Thyroid gland (tissue), 4 donors: ENCODE data around the gene PEPD.

ENCODE experiments used
- POLR2A ChIP-seq, 2 donors: fragments of 450-650 bp; IDR thresholded peaks; one replicate each; pipeline ENCODE4 v1.6.1; 2017; ENCODE audit warnings: antibody characterized with exemption in 2 of 2, mild to moderate bottlenecking in 2 of 2, moderate library complexity in 1 of 2
- TF ChIP-seq, protein P1 (sequence below), 6 experiments: fragments of 200-600 bp in 3 of 6; fragments of 450-650 bp in 3 of 6; sonication (generic) in 3 of 6; IDR thresholded peaks; one replicate each; pipeline ENCODE4 v1.5.1; 2016 to 2019; ENCODE audit warnings: antibody characterized with exemption in 6 of 6, mild to moderate bottlenecking in 2 of 6, inconsistent platforms in 1 of 6, moderate library complexity in 1 of 6

DNA sequence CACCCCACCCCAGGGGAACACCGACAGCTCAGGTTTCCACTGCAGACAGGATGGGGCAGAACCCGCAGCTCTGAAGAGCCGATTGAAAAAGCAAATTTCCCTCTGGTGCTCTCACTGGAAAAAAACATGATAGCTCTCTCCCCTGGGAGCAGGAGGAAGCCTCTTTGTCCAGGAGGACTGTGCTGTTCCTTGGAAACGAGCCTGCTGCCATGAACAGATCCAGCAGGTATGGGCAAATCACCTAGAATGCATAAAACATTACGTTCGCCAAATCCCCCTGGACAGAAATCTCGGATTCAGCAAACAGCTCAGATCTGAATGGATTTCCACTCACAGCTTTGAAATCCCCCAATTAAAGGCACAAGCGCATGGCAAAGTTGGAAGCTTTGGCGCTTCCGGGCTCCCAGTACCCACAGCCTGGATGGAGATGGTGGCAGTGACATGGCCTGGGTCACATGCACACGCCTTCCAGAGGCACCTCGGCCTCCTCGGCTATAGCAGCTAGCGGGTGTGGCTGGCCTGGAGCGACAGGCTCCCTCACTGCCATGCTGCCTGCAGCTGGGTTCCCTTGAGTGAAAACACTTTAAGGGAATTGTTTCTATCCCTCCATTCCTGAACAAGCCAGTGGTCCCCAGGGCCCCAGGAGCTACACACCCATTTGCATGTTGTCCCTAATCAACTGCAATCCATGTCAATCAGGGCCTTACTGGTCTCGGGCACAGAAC lies 89.0 kb downstream of the PEPD start:
- TF ChIP-seq, protein P1, sequence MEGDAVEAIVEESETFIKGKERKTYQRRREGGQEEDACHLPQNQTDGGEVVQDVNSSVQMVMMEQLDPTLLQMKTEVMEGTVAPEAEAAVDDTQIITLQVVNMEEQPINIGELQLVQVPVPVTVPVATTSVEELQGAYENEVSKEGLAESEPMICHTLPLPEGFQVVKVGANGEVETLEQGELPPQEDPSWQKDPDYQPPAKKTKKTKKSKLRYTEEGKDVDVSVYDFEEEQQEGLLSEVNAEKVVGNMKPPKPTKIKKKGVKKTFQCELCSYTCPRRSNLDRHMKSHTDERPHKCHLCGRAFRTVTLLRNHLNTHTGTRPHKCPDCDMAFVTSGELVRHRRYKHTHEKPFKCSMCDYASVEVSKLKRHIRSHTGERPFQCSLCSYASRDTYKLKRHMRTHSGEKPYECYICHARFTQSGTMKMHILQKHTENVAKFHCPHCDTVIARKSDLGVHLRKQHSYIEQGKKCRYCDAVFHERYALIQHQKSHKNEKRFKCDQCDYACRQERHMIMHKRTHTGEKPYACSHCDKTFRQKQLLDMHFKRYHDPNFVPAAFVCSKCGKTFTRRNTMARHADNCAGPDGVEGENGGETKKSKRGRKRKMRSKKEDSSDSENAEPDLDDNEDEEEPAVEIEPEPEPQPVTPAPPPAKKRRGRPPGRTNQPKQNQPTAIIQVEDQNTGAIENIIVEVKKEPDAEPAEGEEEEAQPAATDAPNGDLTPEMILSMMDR (IDR thresholded peaks at IDR 0.05): no peak
- no peak for TF ChIP-seq POLR2A (IDR thresholded peaks at IDR 0.05)
